ENCODE results near the gene IQCH.
A peak's percentile ranks its signal among the peaks of the same experiment; 100 is the strongest.

The IQCH gene

GRCh38 chr15:67254238-67255175 is at the start of gene IQCH, which contains the start of gene AAGAB:
Gene IQCH, plus strand, starts transcription at chr15:67254786. Its CDS starts 111 bp downstream, at chr15:67254897.
Gene AAGAB, minus strand, starts transcription at chr15:67254661. Its CDS starts 30 bp downstream, at chr15:67254631.
- peak; percentile 96 to 98 for DNase-seq (ENCODE audit: low read depth in 2 of 2)

- no peak for DNase-seq (ENCODE audit: low read depth in 2 of 2)
Measured at GRCh38 chr15:67207555-67208207, 46.9 kb upstream of the IQCH start.

- no peak for DNase-seq (ENCODE audit: low read depth in 2 of 2)
Measured at GRCh38 chr15:67208396-67208795, 46.2 kb upstream of the IQCH start.

GRCh38 chr15:67210555-67211168 is 43.9 kb upstream of the IQCH start:
- no peak for DNase-seq (ENCODE audit: low read depth in 2 of 2)

GRCh38 chr15:67212684-67213367 is 41.8 kb upstream of the IQCH start:
- DNase-seq (ENCODE audit: low read depth in 2 of 2) = no peak

- no peak for DNase-seq (ENCODE audit: low read depth in 2 of 2)
Measured at GRCh38 chr15:67215102-67215501, 39.5 kb upstream of the IQCH start.

GRCh38 chr15:67216859-67217258 is 37.7 kb upstream of the IQCH start:
- no peak for DNase-seq (ENCODE audit: low read depth in 2 of 2)

- DNase-seq (ENCODE audit: low read depth in 2 of 2) = no peak
Measured at GRCh38 chr15:67218428-67218827, 36.2 kb upstream of the IQCH start.

- no peak for DNase-seq (ENCODE audit: low read depth in 2 of 2)
Measured at GRCh38 chr15:67219288-67219687, 35.3 kb upstream of the IQCH start.

- no peak for DNase-seq (ENCODE audit: low read depth in 2 of 2)
Measured at GRCh38 chr15:67224889-67225288, 29.7 kb upstream of the IQCH start.

- no peak for DNase-seq (ENCODE audit: low read depth in 2 of 2)
Measured at GRCh38 chr15:67225336-67225735, 29.2 kb upstream of the IQCH start.

- DNase-seq (ENCODE audit: low read depth in 2 of 2) = no peak
Measured at GRCh38 chr15:67227431-67227830, 27.2 kb upstream of the IQCH start.

- DNase-seq (ENCODE audit: low read depth in 2 of 2) = no peak
Measured at GRCh38 chr15:67227846-67228245, 26.7 kb upstream of the IQCH start.

GRCh38 chr15:67228286-67228685 is 26.3 kb upstream of the IQCH start:
- no peak for DNase-seq (ENCODE audit: low read depth in 2 of 2)

GRCh38 chr15:67230504-67230903 is 24.1 kb upstream of the IQCH start:
- no peak for DNase-seq (ENCODE audit: low read depth in 2 of 2)

GRCh38 chr15:67232591-67232990 is 22.0 kb upstream of the IQCH start:
- DNase-seq (ENCODE audit: low read depth in 2 of 2) = no peak

GRCh38 chr15:67240235-67241131 is 14.1 kb upstream of the IQCH start:
- DNase-seq (ENCODE audit: low read depth in 2 of 2) = no peak

GRCh38 chr15:67241132-67241855 is 13.3 kb upstream of the IQCH start:
- DNase-seq (ENCODE audit: low read depth in 2 of 2) = peak in 1 of 2 donors; percentile 10

- no peak for DNase-seq (ENCODE audit: low read depth in 2 of 2)
Measured at GRCh38 chr15:67242708-67243111, 11.9 kb upstream of the IQCH start.

GRCh38 chr15:67244971-67245478 is 9.6 kb upstream of the IQCH start:
- DNase-seq (ENCODE audit: low read depth in 2 of 2) = no peak

All from activated CD4-positive, alpha-beta T cell treated with anti-CD3 and anti-CD28 coated beads for 24 hours (primary cell).